Kasumi-1 (cell line): ENCODE data around the gene TMEM187.

Source experiments
- DNase-seq, 2 experiments: peaks; one replicate each; lab custom pipeline; 2025; lab: John Stamatoyannopoulos, UW

TMEM187 gene, protein sequence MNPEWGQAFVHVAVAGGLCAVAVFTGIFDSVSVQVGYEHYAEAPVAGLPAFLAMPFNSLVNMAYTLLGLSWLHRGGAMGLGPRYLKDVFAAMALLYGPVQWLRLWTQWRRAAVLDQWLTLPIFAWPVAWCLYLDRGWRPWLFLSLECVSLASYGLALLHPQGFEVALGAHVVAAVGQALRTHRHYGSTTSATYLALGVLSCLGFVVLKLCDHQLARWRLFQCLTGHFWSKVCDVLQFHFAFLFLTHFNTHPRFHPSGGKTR

DNA sequence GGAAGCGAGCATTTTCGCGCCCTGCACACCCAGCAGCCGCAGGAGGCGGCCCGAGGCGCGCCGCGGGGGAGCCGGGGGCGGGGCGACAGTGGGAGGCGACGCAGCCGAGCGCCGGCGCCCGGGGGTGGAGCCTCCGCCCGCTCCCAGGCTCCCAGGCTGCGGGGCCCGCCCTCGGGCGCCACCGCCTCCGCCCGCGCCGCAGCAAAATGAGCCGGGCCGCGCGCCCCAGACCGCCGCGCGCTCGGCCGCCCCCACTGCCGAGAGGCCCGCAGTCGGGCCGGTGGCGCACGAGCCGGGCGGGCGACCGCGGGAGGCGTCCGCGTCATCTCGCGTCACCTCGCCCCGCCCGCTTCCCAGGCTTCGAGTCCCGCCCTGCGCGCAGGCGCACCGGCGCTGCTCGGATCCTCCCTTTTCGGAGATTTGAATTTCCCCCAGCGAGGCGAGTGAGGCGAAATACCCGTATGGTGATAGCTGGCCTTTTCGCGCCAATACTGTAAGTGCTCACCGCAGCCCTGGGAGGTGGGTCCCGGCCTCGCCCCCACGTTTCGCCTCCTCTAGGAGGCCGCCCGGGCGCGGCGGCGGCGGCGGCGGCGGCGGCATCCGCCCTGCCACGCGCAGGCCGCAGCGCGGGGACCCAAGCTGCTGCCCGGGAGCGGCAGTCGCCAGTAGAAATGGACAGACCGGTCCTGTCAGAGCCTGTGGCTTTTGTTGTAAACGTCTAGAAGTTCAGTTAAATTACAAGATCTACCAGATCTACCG is at the start of gene TMEM187:
TSS of gene TMEM187 (plus strand) at position 387 of the 759 bp plus-strand sequence. CDS start 9,309 bp downstream, outside the sequence.
- DNase-seq = peak; percentile 58 to 61

DNA sequence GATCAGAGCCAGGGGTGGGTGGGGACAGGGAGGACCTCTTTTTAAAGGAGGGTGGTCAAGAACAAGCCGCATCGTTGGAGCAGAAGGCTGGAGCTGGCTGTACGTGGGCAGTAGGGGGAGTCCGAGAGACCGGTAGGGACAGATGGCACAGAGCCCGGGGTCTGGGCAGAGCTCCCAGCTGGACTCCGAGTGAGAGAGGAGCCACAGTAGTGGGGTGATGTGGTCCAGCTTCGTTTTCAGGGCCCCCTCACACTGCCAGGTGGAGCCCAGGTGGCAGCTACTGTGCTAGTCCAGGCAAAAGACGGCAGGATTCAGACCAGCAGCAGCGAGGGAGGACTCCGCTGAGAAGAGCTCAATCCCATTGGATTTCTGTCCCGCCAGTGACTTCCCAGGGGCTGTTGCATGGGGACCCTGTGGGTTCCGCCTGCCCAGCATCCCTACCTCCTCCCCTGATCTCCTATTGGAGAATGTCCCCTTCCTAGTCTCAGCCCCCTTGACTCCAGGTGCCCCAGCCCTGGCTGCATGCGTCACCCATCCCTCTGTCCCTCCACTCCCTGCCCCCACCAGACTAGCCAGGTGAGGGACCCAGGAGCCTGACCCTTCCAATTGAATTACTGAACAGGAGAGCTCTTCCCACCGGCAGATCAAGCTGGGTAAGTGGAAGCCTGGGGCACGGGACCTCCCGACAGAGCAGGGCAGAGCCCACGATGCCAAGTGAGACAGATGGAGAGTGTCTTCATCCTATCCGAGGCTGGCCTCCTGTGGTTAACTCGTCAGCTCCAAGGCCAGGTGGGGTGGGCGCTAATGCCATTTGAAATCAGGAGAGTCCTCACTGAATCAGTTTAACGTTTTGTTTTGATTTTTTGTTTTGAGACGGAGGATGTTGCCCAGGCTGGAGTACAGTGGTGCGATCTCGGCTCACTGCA is 49.4 kb upstream of the TMEM187 start:
- DNase-seq = no peak

DNA sequence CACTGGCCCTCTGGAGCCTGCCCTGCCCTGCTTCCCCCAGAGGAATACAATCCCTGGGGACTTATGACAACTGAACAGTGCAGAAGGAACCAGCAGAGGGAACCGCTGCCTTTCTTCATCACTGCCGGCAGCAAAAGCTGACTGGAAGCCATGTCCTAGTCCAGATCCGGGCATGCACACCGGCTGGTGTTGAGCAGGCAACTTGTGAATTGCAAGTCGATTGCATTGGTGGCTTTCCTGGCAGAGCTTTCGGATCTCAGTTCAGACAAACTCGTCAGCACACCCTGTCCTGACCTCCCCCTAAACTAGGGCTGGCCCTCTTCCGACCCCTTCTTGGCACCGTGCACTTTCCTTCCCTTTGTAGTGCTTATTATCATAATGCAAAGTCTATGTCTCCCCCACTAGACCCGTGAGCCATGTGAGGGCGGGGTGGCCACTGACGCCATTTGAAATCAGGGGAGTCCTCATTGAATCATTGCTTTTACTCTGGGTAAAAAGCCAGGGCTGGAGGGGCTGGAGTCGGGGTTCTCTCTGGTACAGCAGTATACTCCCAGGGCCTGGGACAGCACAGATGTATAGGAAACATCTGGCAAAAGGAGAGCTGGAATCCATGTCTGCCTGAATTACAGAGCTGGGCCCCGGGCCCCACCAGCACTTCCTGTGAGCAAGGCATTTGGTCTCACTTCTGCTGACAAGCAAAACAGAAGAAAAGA is 48.2 kb upstream of the TMEM187 start:
- DNase-seq = peak; percentile 15 to 27

DNA sequence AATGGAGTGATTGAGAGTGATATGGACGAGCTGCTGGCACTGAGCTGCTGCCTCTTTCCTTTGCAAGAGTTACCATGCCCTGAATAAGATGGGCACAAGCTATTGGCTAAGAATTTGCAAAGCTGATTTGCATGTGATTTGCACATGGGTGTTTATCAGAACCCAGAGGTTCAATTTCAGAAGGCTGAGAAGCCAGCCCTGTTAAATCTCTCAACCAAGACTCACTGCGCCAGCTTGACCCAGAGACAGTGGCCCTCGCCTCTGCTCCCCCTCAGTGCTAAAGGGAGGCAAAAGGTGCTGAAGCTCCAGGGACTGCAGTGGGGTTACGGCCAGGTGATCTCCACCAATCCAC is 47.2 kb upstream of the TMEM187 start:
- no peak for DNase-seq

DNA sequence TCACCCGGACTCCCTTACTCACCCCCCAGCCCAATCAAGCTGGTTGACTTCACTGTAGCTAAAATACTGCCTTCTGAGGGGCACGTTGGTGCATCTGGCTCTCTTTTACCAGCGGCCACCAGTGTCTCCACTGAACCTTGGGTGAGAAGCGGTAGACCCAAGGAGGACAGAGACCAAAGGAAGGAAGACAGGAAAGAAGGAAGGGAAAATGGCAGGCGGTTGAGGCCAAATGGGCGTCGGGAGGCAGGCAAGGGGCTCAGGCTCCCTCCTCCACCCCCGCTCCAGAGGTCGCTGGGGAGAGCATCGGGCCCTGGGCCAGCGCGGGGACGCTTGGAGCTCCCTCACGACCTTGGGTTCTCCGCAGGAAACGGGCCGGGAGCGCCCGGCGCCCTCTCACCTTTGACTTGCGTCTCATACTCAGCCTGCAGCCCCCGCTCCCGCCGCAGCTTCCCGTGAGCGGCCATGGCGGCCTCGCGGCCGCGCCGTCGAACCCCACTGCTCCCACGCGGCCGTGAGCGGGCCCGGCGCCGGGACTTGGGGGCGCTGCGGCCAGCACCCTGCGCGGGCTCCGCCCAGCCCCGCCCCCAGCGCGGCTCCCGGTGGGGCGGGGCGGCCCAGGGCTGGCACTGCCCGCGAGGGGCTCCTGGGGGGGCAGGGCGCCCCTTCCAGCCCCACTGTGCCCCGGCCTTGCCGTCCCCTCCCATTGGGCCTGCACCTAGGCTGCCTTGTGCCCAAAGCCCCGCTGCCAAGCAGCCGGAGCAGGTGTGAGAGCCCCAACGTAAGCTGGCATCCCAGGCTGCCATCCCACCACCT is 46.6 kb upstream of the TMEM187 start, which contains the start of gene ARHGAP4:
TSS of gene ARHGAP4 (minus strand) at position 526 of the 813 bp plus-strand sequence. CDS start at position 464, 62 bp downstream.
- no peak for DNase-seq

DNA sequence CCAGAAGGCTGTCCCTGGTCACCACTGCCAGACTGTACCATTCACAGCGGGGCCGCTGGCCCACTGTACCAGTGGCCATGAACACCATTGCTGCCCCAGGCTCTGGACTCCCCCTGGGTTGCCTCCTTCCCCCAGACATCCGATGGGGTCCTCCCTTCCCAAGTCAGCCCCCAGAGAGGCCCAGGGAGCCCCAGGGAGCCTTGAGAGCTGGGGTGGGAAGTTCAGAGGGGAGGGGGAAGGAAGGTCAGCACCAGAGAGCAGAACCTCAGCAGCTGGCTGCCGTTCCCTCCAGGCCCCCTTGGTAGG is 46.0 kb upstream of the TMEM187 start:
- no peak for DNase-seq

DNA sequence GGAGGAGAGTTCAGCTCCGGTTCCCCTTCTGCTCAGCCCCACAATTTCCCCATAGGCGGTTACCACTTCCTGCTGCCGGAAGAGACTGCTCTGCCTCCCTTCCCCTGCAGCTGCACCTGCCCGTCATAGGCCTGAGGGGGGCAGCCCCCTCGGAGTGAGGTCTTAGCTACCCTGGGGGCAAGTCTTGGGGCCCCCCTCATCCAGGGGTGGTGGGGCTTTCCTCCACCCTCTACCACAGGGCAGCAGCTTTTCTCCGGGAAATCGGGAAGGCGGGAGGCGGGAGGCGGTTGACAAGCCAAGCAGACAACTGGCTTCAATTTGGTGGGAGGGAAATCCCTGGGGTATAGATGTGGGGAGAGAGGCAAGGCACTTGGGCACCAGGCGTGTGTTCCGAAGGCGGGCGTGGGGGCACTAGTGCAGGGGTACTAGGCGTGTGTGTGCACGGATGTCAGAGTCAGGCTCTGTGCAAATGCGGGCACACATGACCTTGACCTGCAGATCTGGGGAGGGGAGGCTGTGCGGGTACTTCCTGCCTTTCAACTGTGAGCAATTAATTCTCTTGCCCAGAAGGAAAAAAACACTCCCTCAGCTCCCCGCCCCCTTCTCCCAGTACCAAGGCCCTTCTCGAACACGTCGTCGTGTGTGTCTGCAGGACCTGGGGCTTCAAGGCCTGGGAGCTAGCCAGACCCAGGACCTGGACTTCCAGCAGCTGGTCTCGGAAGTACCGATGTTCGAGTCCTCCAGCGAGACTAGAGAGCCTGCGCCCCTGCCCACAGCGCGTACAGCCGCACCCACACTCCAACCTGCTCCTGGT is 45.5 kb upstream of the TMEM187 start:
- peak; percentile 90 to 94 for DNase-seq

DNA sequence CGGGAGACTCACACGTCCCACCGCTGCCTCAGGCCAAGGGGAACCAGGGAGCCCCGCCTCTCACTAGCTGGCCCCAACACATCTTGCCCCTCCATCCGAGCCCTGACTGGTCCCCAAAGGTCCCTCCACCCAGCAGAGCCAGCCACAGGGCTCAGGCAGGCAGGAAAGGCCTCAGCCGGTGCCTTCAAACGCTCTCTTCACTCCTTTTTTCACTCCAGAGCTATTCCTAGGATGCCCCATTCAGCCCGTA is 45.0 kb upstream of the TMEM187 start:
- DNase-seq = peak in 1 of 2 experiments; percentile 35

DNA sequence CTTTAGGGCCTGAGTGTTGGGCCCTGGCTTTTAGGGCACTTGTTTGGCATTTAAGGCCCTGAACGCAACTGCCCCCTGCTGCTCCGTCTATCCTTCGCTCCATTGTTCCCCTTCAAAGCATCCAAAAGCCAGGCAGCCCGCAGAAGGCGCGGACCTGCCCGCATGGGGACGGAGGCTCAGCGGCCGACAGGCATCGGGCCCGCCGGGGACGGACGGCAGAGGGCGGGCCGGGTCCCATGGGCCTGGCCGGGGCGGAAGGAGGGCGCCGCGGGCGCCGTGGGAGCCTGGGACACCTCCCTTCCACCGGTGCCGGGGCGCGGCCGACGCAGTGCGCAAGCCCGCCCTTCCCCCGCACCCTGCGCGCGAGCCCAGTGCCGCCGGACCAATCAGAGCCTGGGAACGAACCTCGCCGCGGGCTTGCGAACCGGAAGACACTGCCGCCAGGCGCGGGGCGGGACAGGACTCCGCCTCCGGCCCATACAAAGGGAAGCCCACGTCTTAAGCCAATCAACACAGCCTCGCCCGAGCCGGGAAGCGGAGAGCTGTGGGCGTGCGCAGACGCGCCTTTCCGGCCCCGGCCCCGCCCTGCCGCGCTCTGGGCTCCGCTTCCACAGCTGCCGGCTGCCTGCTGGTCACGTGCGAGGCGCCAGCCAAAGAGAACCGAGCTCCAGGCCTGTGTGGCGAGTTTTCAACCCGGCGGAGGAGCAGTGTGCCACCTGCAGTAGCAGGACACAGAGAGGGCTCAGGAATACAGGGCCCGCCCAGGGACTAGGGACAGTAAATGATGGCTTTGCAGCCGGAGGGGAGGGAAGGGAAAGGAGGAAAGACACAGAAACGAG is 44.4 kb upstream of the TMEM187 start:
- peak; percentile 87 to 88 for DNase-seq

DNA sequence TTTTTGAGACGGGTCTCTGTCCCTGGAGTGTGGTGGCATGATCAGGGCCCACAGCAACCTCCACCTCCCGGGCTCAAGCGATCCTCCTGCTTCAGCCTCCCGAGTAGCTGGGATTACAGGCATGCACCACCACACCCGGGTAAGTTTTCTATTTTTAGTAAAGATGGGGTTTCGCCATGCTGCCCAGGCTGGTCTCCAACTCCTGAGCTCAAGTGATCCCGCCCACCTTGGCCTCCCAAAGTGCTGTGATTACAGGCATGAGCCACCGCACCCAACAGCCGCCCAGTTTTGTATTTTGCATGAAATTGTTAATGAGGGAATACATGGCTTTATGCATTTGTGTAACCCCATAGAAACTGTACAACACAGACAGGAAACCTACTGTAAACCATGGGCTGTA is 43.7 kb upstream of the TMEM187 start:
- no peak for DNase-seq

DNA sequence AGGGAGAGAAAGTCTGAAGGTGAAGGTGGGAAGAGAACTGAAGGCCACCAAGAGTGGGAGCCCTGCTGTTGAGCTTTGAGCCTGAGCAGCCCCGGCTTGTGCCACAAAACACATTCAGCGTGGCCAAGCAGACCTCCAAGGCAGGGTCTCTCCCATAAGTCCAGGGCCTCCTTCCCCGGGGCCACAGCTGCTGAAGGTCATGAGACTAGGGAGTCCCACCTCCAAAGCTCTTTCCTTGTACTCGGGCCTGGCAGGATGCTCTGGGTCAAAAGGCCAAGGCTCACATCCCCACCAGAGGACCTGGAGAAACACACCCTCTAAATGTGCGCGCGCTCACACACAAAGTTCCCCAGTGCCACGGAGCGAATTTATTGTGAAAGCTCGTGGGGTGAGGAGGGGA is 43.0 kb upstream of the TMEM187 start:
- DNase-seq = no peak

DNA sequence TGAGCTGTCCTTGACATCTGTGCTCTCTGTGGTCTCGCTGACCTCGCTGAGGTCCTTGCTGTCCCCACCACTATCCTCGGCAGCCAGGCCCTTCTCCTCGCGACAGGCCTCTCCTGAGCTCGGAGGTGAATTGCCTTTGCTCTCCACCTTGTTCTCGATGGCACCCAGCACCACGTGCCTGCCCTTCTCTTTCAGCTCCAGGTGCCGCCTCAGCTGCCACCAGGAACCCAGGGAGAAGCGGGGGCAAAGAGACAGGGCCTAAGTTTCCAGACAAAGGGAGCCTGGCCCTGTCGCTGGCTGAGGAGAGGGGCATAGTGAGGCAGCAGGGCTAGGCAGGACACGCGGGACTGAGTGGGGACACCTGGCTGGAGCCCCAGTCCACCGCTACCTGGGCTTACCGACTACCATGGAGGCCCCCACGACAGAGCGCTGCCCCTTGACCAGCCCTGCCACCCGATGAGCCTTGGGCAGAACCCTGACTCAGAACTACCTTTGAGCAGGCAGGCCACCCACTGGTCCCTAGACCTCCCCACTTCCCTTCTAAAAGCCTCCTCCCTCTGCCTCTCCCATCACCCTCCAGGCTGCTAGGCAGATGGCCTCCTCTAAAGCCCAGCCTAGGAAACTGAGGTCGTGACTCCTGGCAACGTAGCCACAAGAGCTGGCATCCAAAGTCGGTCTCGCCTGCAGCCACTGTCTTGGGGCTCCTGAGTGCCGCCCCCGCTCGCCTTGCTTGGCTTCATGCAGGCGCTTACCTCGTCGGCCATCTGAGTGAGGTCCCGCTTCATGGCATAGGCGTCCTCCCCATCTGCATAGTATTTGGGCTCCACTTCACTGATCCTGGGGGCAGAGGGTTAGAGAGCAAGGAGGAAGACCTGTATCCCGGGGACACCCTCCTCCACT is 42.3 kb upstream of the TMEM187 start:
- DNase-seq = no peak

DNA sequence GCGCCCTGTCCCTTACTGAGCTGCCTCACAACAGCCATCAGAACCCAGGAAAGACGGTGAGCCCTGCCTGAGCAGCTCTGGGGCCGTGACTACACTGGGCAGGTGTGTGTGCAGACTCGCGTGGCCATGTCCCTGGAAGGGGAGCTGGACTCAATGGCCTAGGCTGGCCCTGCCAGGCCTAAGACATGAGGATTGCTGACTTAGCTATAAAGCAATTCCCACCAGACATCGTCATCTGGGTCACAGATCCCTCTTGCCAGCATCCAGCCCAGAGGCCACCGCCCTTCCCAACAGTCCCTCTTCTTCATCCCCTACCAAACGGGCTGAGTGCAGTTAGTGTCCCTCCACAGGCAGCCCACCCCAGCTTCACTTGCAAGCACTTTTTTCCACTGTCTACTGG is 41.4 kb upstream of the TMEM187 start:
- no peak for DNase-seq

DNA sequence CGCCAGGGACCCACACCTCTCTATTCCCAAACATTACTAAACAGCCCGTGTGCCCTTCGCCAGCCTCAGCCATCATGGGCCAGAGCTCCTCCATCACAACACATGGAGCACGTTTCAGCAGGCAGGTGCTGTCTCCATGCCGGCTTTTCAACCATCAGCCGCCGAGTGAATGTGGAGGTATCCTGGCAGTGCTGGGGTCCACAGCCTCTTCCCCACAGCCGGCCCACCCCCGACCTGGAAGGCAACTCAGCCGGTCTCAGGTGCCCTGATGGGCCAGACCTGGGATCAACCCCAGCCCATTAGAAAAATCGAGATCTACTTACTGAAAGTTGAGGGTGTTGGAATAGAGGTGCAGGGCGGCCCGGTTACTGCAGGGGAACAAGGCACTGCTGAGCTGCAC is 40.8 kb upstream of the TMEM187 start:
- no peak for DNase-seq

DNA sequence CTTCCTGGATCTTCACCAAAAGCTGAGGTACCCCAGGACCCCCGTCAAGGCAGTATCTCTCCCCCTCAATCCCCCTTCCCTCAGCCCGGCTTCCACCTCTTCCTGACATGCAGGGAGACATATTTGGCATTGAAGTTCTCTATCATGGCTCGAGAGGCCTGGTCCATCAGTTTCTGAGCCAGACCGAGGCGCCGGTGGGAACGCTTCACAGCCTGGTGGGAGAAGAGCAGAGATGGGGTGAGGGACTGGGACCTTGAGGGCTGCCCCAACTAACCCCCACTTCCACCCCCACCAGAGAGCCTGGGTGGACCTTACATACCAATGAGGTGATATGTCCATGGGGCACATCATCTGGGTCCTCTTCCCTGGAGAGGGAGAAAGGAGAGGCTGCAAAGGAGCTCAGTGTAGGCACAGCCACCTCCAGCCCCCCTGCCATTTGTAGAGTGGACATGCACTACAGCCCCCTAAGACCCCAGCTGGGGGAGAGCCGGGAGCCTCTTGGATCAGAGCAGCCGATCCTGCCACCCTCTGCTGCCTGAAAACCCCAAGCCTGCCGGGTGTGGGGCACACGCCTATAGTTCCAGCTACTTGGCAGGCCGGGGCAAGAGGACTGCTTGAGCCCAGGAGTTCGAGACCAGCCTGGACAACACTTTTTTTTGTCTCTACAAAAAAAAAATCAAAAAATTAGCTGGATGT is 40.2 kb upstream of the TMEM187 start:
- DNase-seq = no peak

DNA sequence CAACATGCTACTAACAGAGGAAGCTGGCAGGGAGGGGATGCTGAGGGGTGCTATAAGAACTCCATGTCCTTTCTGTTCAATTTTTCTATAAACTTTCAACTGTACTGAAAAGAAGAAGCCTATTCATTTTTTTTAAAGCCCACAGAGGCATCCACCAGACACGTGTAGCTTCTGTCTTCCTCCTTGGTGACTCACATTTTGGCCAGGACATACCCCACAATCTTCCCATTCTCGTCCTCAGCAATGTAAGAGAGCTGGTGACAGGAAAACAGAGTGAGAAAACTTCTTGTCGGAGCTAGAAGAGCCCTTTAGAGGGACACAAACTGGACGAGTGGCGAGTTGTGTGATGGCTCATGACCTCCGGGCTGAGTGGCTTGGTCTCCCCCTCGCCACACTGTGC is 38.8 kb upstream of the TMEM187 start:
- DNase-seq = no peak

DNA sequence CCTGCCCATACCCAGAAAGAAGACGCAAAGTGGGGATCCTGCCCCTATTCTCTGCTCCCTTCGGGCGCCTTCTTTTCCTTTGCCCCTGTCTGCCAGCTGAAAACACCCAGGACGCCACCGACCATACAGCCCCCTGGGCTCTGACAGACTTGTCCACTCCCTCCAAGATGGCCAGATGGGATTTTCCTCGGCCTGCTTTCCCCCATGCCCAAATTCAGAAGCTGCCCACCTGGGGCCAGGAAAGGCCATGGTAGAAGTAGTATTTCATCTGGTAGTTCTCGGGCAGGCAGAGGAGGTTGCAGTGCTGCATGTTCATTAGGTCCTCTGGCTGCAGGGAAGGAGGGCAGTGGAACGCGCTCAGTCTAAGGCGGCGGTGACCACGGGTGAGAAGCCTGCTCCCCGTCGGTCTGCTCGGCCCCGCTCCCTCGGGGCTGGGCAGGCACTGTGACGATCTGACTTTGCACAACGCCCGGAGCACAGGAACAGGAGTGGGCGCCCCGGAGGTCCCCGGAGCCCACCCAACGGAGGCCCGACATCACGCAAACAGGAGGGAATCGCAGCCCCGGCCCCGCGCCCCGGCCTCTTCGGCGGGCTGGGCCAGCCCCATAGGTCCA is 38.3 kb upstream of the TMEM187 start:
- no peak for DNase-seq
